Pulmonary artery endothelial cell (primary cell): ENCODE data around the gene OSGEP. TPM values are rescaled to one million over a fixed set of nuclear protein-coding genes. Genes with fewer than 3 reads are reported as not detected.

ENCODE experiments used
- DNase-seq: peaks from one replicate; pipeline ENCODE4 v3.0.0-alpha.2; 2011; ENCODE audit warnings: low read depth, low spot score
- total RNA-seq: library from RNA; depleted of rRNA; stranded (reverse); fragments of >200 nt; gene quantifications from 2 replicates; pipeline ENCODE4 v1.2.3, GENCODE V29; 2014

Gene OSGEP
- total RNA-seq, result 38.4 and 42.6 TPM in 2 replicates

DNA sequence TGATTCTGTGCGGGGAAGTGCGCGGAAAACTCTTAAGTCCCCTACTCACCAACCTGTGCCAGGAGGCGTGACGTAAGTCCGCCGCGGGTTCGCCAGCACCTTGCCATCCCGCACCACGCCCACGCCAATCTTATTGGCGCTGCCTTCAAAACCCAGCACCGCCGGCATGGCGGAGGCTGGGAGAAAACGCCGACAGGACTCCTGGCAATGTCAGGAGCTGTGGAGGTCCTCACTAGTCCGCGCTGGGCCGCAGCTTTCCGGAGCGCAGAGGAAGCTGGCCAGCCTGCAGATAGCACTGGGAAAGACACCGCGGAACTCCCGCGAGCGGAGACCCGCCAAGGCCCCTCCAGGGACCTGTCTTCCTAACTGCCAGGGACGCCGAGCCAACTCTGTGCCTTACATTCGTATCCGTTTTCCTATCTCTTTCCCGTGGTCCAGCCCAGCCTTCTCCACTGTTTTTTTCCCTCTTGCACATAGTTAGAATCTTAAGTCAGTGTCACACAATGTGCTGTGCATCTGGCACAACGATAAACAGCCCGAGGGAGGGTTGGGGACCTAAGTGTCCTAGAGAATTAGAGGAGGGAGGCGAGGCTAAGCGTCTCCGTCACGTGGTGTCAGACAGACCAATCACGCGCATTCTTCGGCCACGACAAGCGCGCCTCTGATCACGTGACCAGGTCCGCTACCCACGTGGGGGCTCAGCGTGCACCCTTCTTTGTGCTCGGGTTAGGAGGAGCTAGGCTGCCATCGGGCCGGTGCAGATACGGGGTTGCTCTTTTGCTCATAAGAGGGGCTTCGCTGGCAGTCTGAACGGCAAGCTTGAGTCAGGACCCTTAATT lies at the start of gene OSGEP, which contains the start of gene APEX1:
TSS of gene OSGEP (minus strand) at position 297 of the 839 bp plus-strand sequence. CDS start at position 168, 129 bp downstream.
TSS of gene APEX1 (plus strand) at position 711 of the 839 bp plus-strand sequence. CDS start 420 bp downstream, outside the sequence.
- peak; percentile 96 for DNase-seq

DNA sequence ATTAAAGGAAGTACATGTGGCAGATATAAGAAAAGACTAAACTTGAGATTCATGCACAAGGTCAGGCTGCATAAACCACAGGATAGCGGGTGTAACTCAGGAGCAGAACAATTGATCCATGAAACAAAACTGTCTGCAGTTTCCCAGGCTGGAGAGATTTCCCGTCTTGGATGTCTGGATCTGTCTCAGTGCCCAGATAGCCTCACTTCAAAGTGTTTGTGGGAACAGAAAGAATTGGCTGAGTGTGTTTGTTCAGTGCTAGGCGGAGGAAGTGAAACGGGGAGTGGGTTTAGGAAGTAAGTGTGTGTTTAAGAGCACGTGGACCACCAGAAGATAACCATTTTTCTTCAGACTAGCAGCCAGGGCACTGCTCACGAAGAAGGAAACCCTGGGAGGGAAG lies 49.3 kb upstream of the OSGEP start:
- no peak for DNase-seq

DNA sequence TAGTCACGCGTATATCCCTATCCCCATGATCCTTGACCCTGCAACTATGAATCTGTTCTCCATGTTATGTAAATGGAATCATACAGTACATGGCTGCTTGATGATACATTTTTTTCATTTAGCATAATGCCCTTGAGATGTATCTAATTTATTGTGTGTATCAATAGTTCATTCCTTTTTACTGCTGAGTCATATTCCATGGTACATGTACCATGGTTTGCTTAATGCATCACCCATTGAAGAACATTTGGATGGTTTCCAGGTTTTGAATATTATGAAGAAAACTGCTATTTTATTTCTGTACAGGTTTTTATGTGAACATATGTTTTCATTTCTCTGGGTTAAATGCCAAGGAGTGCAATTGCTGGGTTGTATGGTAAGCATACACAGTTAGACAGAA lies 46.7 kb upstream of the OSGEP start:
- peak; percentile 43 for DNase-seq

DNA sequence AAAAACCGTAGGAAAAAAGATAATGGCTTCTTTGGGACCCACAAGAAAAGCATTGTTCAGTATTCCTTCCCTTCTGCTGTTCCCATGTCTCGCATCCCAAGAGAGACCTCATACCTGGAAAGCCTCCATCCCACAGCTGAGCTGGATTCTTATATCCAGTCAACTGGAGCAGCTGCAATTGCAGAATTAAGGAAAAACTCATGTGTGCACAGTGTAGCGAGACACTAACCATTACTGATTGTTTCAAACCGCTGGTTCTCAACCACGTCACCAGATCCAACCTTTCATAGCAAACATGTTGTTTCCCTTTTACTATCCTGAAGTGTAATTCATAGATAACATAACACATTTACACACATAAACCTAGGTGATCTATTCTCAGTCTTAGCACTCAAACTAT lies 45.3 kb upstream of the OSGEP start:
- DNase-seq, result no peak

DNA sequence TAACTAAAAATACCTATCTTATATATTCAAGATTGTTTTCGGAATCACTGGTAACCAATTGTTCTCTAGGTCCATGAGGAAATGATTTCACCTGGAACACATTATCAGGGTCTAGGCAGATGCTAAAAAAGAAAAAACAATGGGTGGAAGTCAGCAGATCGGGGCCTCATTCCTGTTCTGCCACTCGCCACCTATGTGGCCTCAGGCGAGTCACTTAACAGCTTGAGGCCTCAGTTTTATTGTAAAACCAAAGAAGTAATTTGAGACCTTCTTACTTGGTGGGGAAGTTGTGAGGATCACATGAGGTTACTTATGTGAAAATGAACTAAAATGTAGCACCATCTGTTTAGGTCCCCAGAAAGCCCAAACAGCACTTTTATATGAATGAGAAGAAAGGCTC lies 44.5 kb upstream of the OSGEP start:
- peak; percentile 43 for DNase-seq

DNA sequence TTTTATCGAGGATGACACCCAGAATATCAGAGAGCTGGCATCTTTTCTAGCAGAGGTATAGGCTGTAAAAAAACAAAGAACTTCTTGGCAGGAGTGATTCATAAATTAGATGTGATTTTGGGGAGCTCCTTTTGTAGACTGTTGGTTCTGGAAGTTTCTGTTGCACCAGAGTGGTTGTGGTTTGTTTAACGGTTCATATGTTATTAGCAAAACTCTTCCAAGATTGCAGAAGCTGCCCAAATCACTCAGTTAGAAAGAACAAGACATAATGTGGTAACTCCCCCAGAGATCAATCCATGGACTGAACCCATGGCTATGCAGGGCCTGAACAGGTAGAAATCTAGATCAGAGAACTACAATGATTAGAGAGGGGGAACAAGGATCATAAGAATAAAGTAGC lies 44.0 kb upstream of the OSGEP start:
- no peak for DNase-seq

GRCh38 chr14:20494935-20495766 lies 40.5 kb upstream of the OSGEP start:
- no peak for DNase-seq

- no peak for DNase-seq
Observed at GRCh38 chr14:20493634-20494033, 39.0 kb upstream of the OSGEP start.

DNA sequence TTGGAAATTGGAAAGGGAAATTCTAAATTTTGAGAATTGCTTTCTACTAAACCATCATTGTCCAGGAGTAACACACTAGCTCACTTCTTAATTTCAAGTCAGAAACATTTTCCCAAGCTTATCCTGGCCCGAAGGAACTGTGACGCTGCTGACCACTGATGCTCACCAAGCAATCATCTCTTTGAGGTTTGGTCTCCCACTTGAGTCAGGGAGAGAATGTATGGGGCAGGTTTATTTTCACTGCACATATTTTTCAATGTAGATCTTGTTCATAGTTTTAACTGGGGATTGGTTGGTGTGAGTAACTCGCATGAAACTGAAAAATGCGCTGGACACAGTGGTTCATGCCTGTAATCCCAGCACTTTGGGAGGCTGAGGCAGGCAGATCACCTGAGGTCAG lies 37.9 kb upstream of the OSGEP start:
- DNase-seq, result no peak

DNA sequence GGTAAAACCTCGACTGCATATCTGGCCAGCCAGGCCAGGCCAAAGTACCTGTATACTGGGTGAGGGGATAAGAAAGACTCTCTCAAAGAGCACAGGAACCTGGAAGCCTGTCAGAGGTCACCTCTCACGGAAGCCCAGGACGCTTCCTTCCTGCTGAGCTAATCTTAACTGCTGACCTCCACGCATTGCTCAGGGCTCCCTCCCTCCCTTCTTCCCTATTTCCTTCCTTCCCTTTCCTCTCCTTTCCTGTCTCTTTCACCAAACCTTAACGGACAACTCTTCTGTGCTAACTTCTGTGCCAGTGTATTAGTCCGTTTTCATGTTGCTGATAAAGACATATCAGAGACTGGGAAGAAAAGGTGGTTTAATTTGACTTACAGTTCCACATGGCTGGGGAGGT lies 36.0 kb upstream of the OSGEP start:
- DNase-seq, result no peak

GRCh38 chr14:20489093-20489994 lies 34.7 kb upstream of the OSGEP start:
- no peak for DNase-seq

DNA sequence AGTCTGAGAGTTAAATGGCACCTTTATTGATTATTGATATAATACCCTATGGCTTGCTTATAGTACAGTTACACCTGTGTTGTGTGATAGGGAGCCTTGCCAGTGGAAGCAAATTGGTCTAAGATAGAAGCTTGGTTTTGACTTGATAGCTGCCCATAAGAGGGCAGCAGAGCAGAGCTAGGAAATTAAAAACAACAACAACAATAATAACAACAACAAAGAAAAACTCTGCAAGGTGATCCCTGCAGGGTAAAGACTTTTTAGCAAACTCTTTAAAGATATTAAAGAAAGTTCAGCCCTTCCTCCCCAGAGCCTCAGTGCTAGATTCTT lies 32.7 kb upstream of the OSGEP start:
- no peak for DNase-seq

- no peak for DNase-seq
Observed at GRCh38 chr14:20486684-20487395, 32.2 kb upstream of the OSGEP start.

DNA sequence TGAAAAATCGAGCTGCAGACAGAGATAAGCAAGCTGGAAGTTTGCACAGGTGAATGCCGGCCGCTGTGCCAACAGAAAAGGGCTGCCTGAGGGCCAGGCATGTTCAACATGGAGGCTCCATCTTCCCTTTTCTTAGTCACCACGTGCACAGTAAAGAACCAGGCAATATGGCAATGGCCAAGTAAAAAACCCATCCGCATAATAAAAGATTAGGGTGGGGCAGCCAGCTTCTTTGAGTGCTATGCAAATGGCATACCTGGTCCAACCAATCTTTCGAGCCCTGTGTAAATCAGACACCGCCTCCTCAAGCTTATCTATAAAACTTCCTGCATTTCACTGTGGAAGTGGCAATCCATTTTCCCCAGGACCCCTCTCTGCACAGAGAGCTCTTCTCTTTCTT lies 31.3 kb upstream of the OSGEP start:
- DNase-seq, result no peak

- DNase-seq, result no peak
Observed at GRCh38 chr14:20482382-20482781, 27.8 kb upstream of the OSGEP start.

DNA sequence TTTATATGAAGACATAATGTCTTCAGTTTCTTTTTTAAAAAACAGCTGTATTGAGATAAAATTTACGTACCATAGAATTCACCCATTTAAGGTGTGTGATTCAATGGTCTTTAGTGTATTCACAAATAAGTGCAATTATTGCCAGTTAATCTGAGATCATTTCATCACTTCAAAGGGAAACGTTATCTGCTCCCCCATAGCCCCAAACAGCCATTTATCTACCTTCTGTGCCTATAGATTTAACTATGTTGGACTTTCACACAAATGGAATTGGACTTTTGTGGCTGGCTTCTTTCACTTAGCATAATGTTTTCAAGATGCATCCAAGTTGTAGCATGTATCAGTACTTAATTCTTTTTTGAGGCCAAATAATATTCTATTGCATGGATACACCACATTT lies 24.3 kb upstream of the OSGEP start:
- DNase-seq, result no peak

DNA sequence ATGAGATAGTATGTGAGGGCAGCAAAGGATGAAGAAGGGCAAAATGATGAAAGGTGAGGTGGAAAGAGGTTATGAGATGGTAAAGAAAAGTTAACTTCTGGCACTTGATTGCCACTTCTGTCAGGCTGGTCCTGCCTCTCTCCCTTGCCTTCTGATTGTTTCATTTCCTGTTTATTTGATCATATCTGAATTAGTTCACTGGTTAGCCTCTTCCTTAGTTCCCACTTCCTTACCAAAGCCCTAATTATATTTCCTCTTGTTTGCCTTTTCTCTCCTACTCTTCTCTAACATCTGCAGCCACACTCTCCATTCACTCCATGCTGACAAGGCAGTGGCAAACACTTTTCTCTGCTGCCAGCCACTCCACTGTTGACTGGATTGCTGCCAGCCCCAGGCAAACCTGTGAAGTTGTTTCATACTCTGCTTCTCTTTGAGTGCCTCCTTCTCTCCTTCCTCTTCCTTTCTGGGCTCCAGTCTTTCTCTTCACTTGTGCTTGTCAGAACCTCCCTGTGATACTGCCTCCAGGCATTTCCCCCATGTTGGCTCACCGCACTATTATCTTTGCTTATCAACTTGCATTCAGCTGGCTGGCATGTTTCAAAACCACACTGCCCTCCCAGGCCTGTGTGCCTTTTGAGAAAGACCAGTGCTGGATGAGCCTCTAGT lies 22.7 kb upstream of the OSGEP start:
- DNase-seq, result no peak

DNA sequence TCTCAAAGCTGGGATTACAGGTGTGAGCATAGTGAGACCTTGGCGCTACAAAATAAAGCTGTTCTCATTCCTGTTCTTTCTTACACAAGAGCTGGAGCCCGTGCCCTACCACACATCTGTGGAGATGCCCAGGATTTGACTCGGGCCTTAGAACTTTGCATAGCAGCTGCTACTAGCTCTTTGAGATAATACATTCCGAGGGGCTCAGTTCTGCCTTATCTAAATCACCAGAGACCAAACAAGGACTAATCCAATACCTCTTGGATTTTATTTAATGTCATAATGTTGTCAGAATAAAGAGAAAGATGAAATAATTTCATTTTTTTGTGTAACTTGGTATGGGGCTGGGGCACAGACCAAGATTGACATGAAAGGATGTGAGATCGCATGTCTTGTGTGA lies 22.2 kb upstream of the OSGEP start:
- DNase-seq, result no peak

DNA sequence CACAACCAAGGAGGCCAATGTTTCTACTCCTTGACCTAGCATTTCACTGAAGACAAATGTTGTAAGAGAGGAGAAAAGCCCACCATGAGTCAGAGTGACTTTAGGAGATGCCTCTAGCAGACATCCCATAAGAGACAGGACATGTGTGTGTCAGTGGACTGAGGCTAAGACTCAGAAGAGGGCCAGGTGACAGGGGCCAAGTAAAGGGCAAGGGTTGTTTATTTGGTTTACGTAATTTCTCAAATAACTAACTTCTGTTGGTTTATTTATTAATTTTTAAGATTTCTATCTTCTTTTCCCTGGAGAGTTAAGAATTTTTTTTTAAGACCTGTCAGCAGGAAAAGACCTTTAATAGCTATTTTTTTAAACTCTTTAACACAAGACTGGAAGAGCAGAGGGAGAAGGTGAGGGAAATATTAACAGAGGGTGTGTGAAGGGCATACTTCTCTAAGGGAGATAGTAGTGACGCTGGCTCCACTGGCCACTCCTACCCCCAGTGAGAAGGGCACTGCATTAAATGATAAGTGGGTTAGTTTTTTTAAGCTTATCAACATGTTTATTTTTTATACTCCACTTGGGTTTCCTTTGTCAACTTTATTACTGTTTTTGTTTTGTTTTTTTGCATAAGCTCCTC lies 18.0 kb upstream of the OSGEP start:
- no peak for DNase-seq

GRCh38 chr14:20470603-20470901 lies 15.9 kb upstream of the OSGEP start:
- DNase-seq, result no peak
